NCI-H524 treated with DMSO at 0.1 percent for 48 hours (cell line): ENCODE data around the gene MSL1.
A peak's percentile ranks its signal among the peaks of the same experiment; 100 is the strongest.

ENCODE experiments used
- DNase-seq: peaks from one replicate; lab custom pipeline; 2025; lab: John Stamatoyannopoulos, UW

Gene MSL1

DNA sequence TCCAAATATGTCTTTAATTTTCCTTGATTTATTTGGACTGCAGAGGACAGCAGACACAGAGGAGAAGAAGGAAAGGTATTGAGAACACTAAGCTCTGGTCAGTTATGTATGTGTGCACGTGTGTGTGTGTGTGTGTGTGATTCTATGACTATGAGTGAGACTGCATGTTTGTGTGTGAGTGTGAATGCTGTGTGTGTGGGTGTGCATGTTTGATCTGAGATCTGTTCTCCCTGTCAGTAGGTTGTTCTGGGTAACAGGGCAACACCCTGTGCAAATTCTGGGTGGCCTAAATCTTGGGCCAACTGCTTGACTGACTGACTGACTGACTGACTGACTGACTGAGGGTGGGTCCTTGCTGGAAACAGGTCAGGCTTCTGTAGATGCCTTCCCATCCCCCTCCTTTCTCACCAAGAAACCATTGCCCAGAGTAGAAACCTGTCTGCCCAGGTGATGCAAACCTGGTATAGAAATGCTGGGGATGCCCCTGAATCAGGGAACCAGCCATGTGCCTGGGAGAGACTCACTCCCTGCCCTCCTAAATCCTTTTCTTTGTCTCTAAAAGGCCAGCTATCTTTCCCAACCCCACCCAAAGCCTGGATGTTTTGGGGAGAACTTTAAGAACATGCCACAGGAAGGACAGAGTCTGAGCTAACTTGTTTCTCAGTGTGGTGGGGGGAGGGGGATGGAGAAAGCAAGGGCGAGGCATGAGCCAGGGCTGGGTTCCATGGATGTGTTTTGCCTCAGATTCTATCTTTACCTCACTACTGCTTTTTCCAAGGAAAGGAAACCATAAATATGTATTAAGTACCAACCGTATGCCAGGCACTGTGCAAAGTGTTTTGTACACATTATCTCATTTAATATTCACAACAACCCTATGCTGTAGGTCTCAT, 16.9 kb upstream of the MSL1 start:
- no peak for DNase-seq

DNA sequence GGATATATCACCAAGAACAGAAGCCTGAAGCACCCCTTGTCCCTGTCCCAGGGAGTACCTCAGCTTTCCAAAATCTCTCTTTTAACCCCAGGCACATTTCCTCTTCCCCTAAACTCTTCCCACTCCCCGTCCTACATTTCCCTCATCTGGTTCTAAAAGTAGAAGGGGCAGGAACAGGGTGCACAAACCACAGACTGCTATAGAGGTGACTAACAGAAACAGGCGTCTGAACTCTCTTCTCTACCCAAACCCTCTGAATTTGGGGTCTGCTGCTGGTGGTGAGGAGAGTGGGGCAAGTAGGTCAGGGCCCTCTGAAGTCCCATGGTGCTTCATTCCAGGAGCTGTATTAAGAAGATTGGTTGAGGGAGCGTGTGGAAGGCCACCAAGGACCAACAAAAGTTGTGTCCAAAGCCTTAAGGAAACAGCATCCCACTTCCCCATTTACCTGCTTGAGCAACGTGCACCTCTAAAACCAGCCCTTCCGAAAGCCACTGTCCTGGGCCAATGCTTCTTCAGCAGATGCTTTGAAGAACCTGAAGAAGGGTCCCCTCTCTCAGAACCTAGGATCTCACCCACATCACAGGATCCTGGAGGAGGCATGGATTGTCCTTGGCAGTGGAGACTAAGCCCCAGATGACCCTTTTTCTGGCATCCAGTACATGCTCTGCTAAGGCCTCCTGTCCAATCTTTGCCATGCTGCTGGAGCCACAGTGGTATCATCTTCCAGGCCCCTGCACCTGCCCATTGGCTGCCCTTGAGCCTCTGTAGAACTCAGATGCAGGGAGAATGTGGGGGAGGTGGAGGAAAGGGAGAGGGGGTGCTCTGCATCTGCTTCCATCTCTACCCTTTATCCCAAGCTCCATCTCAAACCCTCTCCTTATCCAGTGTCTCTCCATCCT, 15.7 kb upstream of the MSL1 start:
- DNase-seq, result no peak

DNA sequence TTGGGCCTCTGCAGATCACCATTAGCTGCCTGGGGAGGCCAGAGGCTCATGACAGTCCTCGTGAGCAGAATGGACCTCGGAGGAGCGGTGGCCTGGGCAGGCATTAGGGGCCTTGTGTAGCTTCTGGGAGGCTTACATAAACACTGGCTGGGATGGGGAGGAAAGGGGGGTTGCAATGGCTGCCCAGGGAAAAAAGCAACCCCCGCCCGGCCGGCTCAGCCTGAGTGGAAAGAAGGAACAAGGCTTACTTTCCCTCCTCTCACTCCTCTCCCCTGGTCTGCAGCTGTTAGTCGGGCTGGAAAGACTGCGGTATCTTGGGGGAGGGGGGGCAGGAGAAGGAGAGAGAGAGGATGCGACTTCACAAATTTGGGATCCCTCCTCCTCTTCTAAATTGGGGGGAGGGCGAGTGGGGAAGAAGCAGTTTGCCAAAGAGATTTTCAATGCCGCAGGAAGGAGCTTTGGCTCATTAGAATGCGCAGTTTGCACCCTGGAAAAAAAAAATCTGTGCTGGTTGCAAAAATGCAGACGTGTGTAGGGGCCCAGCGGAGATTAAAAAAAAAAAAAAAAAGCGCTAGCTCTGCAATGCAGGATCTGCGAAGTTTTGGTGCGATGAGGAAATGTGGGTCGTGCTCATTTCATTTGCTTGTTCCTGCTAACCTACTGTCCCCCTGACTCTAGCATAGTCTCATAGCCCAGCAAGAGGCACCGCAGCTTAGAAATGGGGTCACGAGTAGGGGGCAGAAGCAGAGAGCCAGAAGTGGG, 14.8 kb upstream of the MSL1 start:
- no peak for DNase-seq

- DNase-seq, result no peak
These were observed 14.1 kb upstream of the MSL1 start for GRCh38 chr17:40107522-40108174.

- no peak for DNase-seq
These were observed 12.6 kb upstream of the MSL1 start for GRCh38 chr17:40108970-40109824.

GRCh38 chr17:40110026-40110845, 11.5 kb upstream of the MSL1 start:
- no peak for DNase-seq

- DNase-seq, result peak; percentile 81
These were observed 10.3 kb upstream of the MSL1 start for GRCh38 chr17:40111221-40112128.

DNA sequence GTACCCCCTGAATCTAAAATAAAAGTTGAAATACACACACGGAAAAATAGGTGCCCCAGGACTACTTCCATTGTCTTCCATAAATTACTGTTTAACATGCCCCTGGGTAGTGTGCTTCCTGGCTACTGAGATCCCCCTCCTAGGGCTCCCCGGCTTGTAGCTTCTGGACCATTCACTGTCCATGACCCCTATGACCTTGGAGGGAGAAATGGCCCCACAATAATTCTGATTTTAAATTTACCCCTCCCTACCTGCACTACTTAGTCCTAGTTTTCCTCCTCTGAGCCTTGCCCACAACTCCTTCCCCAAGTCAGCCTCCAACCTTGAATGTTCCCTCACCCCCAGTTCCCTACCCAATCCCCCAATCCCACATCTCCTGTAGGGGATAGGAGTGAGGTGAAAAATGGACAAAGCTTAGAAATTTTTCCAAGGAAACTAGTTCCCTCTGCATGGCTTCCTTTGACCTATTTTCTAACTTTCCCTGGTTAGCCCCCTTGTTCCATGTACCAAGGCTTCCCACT, 9.5 kb upstream of the MSL1 start:
- DNase-seq, result no peak

GRCh38 chr17:40112718-40113109, 9.1 kb upstream of the MSL1 start:
- DNase-seq, result no peak

DNA sequence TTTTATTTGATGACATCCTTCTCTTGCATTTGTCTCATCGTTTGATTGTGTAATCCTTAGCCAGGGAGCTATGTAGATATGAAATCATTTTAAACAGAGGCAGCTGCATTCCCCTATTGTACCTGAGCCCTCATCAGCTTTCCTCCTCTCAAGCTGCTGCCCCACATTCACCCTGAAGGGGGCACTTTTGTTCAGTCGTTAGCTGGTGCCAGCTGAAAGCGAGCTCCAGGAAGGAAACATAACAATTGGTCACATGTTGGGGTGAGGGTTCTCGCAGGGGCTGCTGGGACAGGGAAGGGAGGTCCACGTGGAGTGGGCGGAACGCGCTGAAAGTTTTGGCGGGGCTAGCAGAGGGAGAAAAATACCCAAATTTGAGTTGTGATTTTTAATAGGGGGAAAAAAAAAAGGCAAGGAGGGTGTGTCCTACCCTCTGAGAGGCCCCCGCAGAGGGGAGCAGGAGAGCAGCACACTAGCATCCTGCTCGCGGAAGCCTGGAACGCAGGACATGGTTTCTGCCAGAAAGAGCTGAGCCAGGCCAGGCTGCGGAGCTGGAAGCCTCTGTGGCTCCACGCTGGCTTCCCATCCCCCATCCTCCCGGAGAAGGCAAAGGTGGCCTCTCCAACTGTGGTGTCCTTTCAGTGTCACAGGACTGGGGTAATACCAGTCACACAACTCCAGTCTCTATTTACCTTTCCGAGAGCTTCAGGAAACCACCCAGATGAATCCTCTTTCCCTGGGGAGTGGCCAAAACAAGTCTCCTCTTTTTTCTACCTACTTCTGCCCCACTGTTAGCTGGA, 8.5 kb upstream of the MSL1 start:
- DNase-seq, result peak; percentile 64

- no peak for DNase-seq
These were observed 7.9 kb upstream of the MSL1 start for GRCh38 chr17:40113907-40114245.

DNA sequence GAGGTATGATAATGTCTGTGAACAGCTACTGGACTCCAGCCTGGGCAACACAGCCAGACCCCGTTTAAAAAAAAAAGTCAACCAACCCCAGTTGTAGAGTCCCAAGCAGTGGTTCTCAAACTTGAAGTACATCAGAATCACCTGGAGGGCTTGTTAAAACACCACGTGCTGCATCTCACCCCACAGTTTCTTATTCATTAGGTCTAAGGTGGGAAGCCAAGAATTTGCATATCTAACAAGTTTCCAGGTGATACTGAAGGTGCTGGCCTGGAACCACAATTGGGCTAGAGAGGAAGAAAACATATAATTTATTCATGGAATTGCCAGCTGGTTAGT, 6.7 kb upstream of the MSL1 start:
- no peak for DNase-seq

DNA sequence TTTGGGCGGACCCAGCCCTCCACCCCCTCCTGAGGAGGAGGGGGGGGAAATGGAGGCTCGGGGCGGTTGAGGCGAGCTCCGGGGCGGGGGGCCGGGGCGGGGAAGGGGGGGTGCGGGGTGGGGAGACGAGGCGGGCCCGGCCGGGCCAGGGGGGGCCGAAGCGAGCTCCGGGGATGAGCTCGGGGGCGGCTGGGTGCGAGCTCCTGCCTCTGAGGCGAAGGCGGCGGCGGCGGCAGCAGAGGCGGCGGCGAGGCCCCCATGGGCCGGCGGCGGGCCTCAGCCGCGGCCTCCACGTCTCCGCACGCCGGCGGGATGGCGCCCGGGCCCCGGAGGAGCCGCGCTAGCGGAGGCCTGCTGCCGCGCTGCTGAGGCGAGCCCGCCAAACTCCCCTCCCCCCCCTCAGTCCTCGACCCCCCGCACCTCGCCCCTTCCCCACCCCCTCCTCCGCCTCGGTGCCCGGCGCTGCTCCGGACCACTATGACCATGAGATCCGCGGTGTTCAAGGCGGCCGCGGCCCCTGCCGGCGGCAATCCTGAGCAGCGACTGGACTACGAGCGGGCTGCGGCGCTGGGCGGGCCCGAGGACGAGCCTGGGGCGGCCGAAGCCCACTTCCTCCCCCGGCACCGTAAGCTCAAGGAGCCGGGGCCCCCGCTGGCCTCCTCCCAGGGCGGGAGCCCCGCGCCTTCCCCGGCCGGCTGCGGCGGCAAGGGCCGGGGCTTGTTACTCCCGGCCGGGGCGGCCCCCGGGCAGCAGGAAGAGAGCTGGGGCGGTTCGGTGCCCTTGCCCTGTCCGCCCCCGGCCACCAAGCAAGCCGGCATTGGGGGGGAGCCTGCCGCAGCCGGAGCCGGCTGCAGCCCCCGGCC, 596 bp downstream of the MSL1 start:
- no peak for DNase-seq

- DNase-seq, result peak; percentile 49
These were observed 1.4 kb downstream of the MSL1 start for GRCh38 chr17:40122999-40123810.

GRCh38 chr17:40123811-40124114, 2.0 kb downstream of the MSL1 start:
- no peak for DNase-seq
